LoVo (cell line): ENCODE results near the gene HSF4.

Experiments
- DNase-seq: peaks from one replicate; pipeline ENCODE4 v3.0.0-alpha.2; 2016; ENCODE audit warnings: low spot score

Gene HSF4

DNA sequence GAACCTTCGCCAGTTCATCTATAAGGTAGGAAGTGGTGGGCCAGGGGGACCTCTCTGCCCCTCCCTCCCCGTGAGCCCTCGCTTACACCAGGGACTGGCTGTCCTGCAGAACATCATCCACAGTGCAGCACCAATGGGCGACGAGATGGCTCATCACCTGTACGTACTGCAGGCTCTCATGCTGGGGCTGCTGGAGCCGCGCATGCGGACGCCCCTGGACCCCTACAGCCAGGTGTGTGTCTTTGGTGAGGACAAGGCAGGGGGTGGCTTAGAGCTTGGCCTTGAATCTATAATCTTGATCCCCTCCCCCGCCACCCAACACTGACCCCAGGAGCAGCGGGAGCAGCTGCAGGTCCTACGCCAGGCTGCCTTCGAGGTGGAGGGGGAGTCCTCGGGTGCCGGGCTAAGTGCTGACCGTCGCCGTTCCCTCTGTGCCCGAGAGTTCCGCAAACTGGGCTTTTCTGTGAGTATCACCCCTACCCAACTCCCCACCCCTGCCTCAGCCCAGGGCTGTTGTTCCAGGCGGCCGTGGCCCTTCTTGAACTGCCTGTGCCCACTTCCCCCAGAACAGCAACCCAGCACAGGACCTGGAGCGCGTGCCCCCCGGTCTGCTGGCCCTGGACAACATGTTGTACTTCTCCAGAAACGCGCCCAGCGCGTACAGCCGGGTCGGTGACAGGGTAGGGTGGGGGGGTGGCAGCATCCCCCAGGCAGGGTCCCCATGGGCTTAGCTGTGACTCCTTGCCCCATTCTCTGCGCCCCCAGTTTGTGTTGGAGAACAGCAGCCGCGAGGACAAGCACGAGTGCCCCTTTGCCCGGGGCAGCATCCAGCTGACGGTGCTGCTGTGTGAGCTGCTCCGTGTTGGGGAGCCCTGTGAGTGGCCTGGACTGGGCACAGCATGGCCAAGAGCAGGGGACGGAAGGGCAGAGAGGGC, 37.1 kb downstream of the HSF4 start:
- DNase-seq, result no peak

DNA sequence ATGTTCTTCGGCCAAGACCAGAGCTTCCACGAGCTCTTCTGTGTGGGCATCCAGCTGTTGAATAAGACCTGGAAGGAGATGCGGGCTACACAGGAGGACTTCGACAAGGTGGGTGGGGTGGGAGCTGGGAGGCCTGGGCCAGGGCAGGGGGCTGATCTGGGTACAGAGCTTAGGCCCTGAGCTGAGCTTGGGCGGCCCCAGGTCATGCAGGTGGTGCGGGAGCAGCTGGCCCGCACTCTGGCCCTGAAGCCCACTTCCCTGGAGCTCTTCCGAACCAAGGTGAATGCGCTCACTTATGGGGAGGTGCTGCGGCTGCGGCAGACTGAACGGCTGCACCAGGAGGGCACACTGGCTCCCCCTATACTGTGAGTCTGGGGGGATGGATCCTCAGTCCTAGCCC, 37.9 kb downstream of the HSF4 start:
- no peak for DNase-seq

DNA sequence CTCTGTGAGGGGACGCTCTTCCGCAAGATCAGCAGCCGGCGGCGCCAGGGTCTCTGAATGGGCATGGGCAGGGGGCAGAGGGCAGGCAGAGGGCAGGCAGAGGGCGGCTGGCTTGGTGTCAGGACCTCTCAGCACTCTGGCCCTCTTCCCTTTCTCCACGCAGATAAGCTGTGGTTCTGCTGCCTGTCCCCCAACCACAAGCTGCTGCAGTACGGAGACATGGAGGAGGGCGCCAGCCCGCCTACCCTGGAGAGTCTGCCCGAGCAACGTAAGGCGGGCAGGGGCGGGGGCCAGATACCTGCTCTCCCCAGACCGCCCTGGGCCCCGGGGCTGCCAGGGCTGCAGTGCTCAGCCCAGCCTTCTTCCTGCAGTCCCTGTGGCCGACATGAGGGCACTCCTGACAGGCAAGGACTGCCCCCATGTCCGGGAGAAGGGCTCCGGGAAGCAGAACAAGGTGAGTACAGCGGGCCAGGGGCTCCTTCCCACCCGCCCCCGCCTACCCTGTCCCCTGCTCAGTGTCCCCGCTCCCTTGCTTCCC, 38.5 kb downstream of the HSF4 start:
- no peak for DNase-seq

DNA sequence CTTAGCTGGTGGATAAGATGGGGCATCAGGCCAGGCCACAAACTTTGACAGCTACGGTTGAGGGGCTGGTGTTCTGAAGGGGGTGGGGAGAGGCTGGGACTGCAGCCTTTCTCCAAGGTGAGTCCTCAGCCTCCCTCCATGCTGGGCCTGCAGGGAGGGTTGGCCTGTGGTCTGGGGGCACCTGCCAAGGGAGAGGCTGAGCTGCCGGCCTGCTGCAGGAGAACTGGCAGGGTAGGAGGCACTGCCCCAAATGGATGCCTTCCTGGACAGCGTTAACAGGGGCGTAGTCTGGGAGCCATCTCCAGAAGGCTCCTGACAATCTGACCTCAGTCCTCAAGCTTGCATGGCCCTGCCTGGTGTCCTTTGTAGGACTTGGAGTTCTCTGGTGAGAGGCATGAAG, 39.5 kb downstream of the HSF4 start:
- no peak for DNase-seq

DNA sequence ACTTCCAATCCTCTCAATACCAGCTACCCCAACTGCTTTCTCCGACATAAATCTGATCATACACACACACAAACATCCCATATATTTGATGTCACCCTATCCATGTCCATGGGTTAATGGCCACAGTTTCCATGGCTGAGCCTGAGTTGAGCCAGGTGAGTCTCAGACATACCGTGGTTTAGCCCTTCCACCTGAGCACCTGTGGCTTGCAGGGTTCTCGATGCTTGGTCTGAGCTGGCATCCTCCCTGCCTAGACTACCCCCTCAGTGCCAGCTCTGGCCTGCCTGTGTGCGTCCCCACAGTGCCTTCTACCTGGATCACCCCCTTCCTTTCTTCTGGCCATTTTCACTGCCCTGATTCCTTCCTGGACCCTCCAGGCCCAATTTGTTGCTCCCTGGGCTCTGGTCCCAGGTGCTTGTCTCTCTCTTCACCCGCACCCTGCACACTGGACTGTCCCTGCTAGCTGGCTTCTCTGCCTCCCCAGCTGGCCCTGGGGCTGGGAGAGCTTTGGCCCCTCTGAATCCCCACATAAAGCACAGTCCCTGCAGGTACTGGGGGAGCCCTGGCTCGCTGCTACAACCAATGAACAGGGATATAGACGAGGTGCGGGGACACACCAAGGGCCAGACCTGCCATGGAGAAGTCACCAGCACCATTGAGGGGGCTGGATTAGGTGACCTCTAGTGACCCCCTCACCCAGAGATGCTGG, 41.7 kb downstream of the HSF4 start:
- DNase-seq, result no peak

DNA sequence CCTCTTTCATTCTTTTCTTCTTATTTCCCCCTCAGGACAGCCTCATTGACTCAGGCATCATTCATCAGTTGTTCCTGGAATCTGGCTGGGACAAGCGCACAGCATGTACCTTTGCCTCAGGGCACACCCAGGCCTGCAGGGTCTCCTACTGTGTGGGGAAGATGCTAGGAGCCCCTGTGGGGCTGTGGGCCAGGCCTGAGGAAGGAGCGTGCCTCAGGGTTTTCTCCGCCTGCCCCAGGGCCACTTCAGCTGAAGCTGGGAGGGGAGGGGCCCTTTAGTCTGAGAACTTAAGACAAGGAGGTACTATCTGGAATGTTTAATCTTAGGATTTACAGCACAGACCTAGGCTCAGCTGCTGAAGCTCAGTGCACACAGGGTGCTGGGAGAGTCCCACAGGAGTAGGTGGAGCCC, 42.3 kb downstream of the HSF4 start:
- no peak for DNase-seq

DNA sequence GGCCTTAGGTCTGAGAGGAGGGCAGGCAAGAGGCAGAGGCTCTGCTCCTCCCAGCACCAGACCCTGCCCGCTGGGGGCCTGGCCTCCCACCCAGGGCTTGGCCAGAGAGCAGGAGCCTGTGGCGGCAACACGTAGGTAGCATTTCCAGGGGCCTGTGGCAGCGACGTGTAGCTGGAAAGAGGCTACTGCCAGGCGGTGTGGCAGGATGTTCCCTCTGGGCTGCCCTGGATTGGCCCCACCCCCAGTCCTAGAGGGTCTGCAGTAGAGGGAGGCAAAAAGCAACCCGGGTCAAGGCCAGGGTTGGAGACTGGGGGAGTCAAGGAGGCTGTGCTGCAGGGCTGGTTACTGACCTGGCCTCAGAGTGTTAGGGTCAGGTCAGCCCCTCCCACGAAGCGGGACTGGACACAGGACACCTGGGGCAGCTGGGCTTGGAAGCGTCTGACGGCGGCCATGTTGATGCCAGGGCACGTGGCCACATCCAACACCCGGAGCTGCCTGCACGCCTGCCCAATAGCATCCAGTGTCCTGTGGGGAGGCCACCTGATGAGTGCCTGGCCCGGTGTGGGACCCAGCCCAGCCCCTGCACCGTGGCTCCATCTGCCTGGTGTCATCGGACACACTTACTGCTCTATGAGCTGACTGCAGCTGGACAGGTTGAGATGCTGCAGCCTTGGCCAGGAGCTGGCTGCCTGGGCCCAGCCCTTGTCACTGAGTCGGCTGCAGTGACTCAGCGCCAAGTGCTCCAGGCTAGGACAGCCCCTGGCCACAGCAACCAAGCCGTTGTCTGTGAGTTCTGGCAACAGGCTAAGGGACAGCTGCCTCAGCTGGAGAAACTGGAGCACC, 42.9 kb downstream of the HSF4 start:
- peak; percentile 7 for DNase-seq

DNA sequence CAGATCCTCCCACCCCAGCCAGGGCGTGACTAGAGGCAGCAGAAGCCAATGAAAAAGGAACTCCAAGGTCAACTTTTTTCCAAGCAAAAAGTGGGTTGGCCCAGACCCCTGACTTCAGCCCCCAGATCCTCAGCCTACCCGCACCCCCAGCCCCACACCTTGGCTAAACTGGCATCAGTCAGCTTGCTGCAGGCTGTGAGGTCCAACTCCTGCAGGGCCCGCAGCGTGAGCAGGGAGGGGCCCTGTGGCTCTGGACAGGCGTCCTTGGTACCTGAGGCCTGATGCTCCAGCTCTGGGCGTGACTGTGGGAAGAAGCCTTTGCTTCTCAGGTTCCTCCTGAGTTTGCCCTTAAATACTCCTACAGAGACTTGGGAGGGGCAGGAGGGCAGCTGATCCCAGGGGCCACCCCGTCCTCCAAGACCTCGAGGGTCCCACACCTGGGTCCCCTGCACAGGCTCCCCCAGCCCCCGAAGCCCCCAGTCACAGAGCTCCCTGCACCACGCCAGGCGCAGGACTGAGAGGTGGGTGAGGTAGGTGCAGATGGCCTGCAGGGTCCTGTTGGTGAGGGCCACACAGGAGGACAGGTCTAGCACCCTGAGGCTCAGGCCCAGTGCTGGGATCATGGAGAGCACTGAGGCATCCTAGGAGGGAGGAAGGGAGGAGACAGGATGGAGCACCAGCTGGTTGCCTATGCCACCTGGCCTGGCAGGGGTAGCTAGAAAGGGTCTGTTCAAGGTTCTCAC, 43.8 kb downstream of the HSF4 start:
- DNase-seq, result no peak

DNA sequence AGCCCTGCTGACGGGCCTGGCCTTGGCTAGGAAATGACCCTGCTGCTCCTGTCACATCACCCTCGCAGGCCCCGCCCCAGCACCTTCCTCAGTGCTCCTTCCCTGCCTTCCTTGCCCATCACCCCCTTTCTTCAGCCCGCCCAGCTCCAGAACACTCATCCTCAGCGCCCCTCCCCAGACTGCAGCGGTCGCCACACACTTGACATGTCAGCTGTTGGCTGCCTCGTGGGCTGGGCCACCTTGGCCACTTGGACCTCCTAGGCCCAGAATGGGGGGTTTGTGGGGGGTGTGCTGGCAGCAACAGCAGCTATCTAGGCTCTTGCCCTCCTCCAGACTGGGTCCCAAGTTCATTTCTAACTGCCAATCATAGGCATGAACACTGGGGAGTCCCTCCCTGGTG, 45.0 kb downstream of the HSF4 start:
- no peak for DNase-seq

DNA sequence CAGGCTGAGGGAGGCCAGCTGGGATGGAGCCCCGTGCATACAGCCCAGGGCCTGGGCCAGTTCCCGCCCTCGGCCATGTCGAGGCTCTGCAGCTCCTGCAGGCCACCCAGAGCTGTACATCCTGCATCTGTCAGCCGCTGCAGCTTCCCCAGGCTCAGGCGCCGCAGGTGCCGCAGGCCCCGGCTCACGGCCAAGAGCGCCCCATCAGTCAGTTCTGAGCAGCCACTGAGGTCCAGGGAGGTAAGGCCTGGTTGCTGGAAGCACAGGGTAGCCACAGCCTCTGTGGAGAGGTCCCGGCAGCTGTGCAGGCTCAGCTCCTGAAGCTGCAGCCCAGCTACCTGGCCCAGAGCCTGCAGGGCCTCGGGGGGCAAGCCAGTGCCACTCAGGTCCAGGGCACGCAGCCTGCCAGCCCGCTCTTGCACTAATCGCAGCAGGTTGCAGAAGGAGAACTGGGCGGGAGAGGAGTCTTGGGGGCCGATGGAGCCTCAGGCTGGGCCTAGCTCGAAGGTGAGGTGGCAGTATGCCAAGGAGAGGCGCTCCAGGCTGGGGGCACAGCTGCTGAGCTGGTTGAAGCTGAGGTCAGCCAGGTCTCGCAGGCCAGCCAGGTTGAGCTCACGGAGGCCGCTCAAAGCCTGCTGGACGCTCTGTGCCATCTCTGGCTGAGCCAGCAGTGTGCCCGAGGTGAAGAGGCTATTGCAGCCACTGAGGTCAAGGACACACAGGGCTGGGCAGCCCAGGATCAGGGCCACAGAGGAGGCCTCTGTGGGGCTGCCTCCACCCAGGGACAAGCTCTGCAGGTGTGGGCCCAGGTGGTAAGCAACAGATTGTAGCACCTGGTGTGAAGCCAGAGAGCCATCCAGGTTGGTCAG, 45.8 kb downstream of the HSF4 start:
- no peak for DNase-seq

DNA sequence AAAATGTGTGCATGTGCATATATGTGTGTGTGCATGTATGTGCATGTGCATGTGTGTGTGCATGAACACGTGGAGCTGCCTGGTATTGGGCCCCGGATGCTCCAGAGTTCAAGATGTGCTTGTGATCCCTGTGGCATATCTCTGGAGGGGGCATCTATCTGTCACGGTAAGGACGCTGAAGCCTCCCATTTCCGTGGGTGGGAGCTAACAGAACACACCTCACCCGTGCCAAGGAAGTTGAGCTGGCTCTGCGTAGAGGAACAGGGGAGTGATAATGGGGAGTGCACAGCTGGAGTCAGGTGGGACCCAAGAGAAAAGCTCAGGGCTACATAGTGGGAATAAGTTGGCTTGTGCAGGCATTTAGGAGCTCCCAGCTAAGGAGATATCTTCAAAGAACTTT, 47.1 kb downstream of the HSF4 start:
- DNase-seq, result no peak

DNA sequence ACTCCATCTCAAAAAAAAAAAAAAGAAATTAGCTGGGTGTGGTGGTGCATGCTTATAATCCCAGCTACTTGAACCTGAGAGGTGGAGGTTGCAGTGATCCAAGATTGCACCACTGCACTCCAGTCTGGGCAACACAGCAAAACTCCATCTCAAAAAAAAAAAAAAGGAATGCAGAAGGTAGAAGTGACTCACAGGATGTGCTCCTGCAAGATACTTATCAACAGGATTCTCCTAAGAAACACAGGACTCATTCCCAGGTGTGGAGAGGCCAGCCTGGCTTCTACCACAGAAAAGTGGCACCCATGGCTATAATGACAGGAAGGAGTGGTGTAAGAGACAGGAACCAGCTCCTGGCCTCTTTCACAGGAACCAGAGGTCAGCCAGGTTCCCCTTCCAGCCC, 48.2 kb downstream of the HSF4 start:
- no peak for DNase-seq

DNA sequence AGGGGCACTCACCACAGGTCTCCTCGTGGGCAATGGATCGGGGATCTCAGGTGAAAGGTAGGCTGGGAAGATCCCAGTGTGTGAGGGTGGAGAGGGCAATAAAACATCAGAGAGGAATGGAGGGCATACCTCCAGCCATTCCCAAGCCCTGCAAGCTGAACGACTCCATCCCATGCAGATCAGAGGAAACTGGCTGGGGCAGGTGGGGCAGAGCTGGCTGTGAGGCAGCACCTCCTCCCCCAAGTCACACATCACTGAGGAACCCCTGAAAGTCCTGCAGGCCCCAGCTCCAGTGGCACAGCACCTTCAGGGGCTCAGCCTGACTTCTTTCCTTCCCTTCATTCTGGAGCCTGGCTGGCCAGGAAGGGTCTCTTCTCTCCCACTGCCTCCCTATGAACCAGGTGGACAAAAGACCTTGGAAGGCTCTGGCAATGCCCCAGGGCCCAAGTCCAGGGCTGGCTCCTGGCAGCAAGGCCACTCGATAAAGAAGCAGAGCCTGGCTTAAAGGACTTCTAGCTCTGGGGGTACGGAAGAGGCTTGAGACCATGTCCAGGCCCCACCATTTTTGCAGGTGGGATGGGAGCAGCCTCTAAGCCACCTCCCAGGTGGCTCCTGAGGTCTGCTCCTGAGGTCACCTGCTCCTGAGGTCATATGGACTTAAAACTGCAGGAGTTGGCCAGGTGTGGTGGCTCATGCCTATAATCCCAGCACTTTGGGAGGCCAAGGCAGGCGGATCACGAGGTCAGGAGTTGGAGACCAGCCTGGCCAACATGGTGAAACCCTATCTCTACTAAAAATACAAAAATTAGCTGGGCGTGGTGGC, 48.9 kb downstream of the HSF4 start:
- no peak for DNase-seq

DNA sequence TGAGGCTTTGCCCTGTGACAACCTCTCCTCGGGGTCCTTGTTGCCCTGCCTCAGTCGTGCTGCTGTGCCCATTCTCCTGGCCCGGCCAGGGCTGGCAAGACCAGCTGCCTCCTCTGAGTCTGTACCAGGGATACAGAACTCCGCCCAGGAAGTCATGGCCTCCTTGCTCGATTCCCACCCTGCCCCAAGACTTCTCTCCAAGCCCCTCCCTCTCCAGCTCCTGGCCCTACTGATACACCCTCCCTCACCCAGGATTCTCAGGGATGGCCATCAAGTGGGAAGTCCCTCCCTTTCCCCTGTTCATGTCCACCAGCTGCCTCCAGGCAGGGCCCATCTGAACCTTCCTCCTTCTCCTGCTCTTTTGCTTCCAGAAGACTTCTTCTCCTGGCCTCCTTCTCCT, 51.2 kb downstream of the HSF4 start:
- no peak for DNase-seq

DNA sequence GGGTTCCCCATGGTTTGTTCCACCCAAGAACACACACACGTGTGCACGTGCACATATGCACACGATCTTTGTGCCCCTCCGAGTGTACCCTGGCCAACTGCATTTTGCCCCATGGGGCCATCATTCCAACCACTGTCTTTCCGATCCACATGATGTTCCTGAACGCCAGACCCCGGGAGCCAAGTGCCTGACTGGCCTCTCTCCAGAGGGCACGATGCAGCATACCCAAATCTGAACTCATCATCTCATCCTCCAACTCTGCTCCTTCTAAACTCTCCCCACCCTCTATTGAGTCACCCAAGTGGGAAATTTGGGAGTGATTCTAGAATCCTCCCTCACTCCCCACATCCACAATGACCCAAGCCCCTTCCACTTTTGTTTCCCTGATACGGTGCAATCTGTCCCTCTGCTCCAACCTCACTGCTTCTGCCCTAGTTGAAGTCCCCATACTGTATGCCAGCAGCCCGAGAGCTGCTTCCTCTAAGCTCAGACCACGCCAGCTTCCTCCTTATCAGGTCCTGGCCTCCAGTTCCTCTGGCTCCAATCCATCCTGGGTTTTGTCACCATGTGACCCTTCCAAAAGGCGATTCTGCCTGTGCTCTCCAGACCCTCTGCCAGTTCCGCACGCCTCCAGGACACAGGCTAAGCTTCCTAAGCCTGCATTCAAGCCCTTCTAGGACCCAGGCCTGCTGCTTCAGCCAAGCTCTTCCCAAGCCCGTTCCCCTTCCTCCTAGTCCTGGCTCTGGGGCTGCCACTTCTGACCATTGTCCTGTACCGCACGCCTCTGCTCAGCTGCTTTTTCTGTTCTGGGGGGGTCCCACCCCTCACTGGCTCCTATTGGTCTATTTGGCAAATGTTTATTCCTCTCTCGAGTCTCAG, 52.3 kb downstream of the HSF4 start:
- no peak for DNase-seq
